HG03520 (cell line): ENCODE data around the gene SLC25A44.

Experiments used
- ATAC-seq: cut with Tn5 transposase; IDR thresholded peaks from one replicate; pipeline ENCODE4 v1.9.1; 2021; ENCODE audit warnings: mild to moderate bottlenecking, moderate library complexity; ENCODE audit not compliant: unreplicated experiment

The SLC25A44 gene

GRCh38 chr1:156193488-156194299 lies at the start of gene SLC25A44:
Gene SLC25A44, plus strand, starts transcription at chr1:156194104. Its CDS starts 5,744 bp downstream, at chr1:156199848.
- ATAC-seq = peak; percentile 90

- no peak for ATAC-seq
These were observed 49.2 kb upstream of the SLC25A44 start for GRCh38 chr1:156144742-156145141.

- no peak for ATAC-seq
These were observed 48.3 kb upstream of the SLC25A44 start for GRCh38 chr1:156145650-156146019.

GRCh38 chr1:156146020-156146768 lies 47.7 kb upstream of the SLC25A44 start:
- no peak for ATAC-seq

- no peak for ATAC-seq
These were observed 47.0 kb upstream of the SLC25A44 start for GRCh38 chr1:156146769-156147405.

- no peak for ATAC-seq
These were observed 45.7 kb upstream of the SLC25A44 start for GRCh38 chr1:156148216-156148615.

GRCh38 chr1:156149374-156150332 lies 44.3 kb upstream of the SLC25A44 start:
- ATAC-seq = peak; percentile 45

- no peak for ATAC-seq
These were observed 43.4 kb upstream of the SLC25A44 start for GRCh38 chr1:156150333-156151011.

- no peak for ATAC-seq
These were observed 42.7 kb upstream of the SLC25A44 start for GRCh38 chr1:156151093-156151688.

- no peak for ATAC-seq
These were observed 41.3 kb upstream of the SLC25A44 start for GRCh38 chr1:156152628-156153027.

GRCh38 chr1:156153362-156153761 lies 40.5 kb upstream of the SLC25A44 start, which contains the start of gene SEMA4A:
Gene SEMA4A, plus strand, starts transcription at chr1:156153585. Its CDS starts 994 bp downstream, at chr1:156154579.
- ATAC-seq = no peak

GRCh38 chr1:156154317-156154749 lies 39.6 kb upstream of the SLC25A44 start:
- no peak for ATAC-seq

GRCh38 chr1:156155756-156156510 lies 38.0 kb upstream of the SLC25A44 start:
- ATAC-seq = no peak

GRCh38 chr1:156157506-156157905 lies 36.4 kb upstream of the SLC25A44 start:
- ATAC-seq = no peak

GRCh38 chr1:156157966-156158365 lies 35.9 kb upstream of the SLC25A44 start:
- no peak for ATAC-seq

- no peak for ATAC-seq
These were observed 33.7 kb upstream of the SLC25A44 start for GRCh38 chr1:156160000-156160742.

- ATAC-seq = no peak
These were observed 33.1 kb upstream of the SLC25A44 start for GRCh38 chr1:156160743-156161171.
